ENCODE results near the gene TOR1B.

The TOR1B gene

GRCh38 chr9:129802833-129803675, at the start of gene TOR1B (continued):
- 0 out of 2 replicates have a peak, but pooled peaks have one; percentile 46 for TF ChIP-seq ZNF518A (tag by site-specific recombination; conservative IDR thresholded peaks at IDR 0.05; ENCODE audit: low read depth)
- peak; percentile 40; the same call in 1 of the 2 replicates for TF ChIP-seq CTCF (tag by site-specific recombination; IDR thresholded peaks at IDR 0.05)
- peak; percentile 85 for TF ChIP-seq KLF8 (tag by site-specific recombination; IDR thresholded peaks at IDR 0.05)
- peak; percentile 82 for TF ChIP-seq KLF1 (tag by site-specific recombination; IDR thresholded peaks at IDR 0.05)
- peak; percentile 87 for TF ChIP-seq SP2 (tag by site-specific recombination; IDR thresholded peaks at IDR 0.05)
- TF ChIP-seq, protein P1, sequence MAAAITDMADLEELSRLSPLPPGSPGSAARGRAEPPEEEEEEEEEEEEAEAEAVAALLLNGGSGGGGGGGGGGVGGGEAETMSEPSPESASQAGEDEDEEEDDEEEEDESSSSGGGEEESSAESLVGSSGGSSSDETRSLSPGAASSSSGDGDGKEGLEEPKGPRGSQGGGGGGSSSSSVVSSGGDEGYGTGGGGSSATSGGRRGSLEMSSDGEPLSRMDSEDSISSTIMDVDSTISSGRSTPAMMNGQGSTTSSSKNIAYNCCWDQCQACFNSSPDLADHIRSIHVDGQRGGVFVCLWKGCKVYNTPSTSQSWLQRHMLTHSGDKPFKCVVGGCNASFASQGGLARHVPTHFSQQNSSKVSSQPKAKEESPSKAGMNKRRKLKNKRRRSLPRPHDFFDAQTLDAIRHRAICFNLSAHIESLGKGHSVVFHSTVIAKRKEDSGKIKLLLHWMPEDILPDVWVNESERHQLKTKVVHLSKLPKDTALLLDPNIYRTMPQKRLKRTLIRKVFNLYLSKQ (tag by site-specific recombination; IDR thresholded peaks at IDR 0.05; ENCODE audit: borderline replicate concordance): no peak
- TF ChIP-seq ZNF391 (tag by site-specific recombination; IDR thresholded peaks at IDR 0.05; ENCODE audit: borderline replicate concordance, low read depth): peak; percentile 14; the same call in 1 of the 2 replicates
- TF ChIP-seq ZNF664 (tag by site-specific recombination; IDR thresholded peaks at IDR 0.05): no peak
- peak; percentile 44; the same call in 1 of the 2 replicates for TF ChIP-seq ZBTB20 (tag by site-specific recombination; IDR thresholded peaks at IDR 0.05)
- TF ChIP-seq ZNF350 (tag by site-specific recombination; IDR thresholded peaks at IDR 0.05): no peak
- peak; percentile 64 for TF ChIP-seq ZNF629 (tag by site-specific recombination; IDR thresholded peaks at IDR 0.05)
- TF ChIP-seq ZBTB1 (tag by site-specific recombination; IDR thresholded peaks at IDR 0.05): peak; percentile 93; the same call in 1 of the 2 replicates
- peak; percentile 79 for TF ChIP-seq PRDM10 (tag by site-specific recombination; IDR thresholded peaks at IDR 0.05)
- TF ChIP-seq GLIS2 (tag by site-specific recombination; IDR thresholded peaks at IDR 0.05): peak; percentile 65
- peak; percentile 55; the same call in 1 of the 2 replicates for TF ChIP-seq ZBTB17 (tag by site-specific recombination; IDR thresholded peaks at IDR 0.05)
- no peak for TF ChIP-seq IKZF3 (tag by site-specific recombination; IDR thresholded peaks at IDR 0.05)
- TF ChIP-seq ZNF548 (tag by site-specific recombination; IDR thresholded peaks at IDR 0.05): no peak
- 0 out of 2 replicates have a peak, but pooled peaks have one; percentile 38 for TF ChIP-seq ZSCAN5A (tag by site-specific recombination; IDR thresholded peaks at IDR 0.05)
- TF ChIP-seq, protein P2, sequence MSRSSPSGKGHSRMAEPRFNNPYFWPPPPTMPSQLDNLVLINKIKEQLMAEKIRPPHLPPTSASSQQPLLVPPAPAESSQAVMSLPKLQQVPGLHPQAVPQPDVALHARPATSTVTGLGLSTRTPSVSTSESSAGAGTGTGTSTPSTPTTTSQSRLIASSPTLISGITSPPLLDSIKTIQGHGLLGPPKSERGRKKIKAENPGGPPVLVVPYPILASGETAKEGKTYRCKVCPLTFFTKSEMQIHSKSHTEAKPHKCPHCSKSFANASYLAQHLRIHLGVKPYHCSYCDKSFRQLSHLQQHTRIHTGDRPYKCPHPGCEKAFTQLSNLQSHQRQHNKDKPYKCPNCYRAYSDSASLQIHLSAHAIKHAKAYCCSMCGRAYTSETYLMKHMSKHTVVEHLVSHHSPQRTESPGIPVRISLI (tag by site-specific recombination; IDR thresholded peaks at IDR 0.05): peak; percentile 97
- TF ChIP-seq ZNF521 (tag by site-specific recombination; IDR thresholded peaks at IDR 0.05): no peak
- TF ChIP-seq KLF17 (tag by site-specific recombination; IDR thresholded peaks at IDR 0.05): peak; percentile 45; the same call in 1 of the 2 replicates
- peak; percentile 81 for TF ChIP-seq ZSCAN30 (tag by site-specific recombination; IDR thresholded peaks at IDR 0.05)
